ENCODE measurements around the gene CEBPZ.
"Not testable (repeated sequence)": the region's sequence is repeated elsewhere in the genome, so short reads cannot be mapped to it uniquely, and the experiment has no call there.

The CEBPZ gene

DNA sequence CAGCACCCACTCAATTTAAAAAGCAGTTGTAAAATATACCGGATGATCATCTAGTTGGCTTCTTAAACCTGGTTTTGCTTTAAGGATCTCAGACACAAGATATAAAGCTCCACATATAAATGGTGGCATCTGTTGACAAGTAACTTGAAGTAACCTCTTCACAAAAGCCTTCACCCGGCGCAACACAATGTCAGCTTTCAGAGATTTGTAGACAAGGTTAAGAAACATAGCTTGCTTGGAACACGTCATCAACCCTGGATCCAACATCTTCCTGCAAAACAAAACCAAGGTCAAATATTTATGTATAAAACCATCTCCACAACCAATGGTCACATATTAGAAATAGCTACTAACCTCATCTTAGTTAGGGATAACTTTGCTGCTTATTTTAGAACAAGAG, 8.3 kb downstream of the CEBPZ start:
- H3K4me3 ChIP-seq (ENCODE audit: low read depth, low read length): no peak overlapping the region
- TF ChIP-seq, protein P1, sequence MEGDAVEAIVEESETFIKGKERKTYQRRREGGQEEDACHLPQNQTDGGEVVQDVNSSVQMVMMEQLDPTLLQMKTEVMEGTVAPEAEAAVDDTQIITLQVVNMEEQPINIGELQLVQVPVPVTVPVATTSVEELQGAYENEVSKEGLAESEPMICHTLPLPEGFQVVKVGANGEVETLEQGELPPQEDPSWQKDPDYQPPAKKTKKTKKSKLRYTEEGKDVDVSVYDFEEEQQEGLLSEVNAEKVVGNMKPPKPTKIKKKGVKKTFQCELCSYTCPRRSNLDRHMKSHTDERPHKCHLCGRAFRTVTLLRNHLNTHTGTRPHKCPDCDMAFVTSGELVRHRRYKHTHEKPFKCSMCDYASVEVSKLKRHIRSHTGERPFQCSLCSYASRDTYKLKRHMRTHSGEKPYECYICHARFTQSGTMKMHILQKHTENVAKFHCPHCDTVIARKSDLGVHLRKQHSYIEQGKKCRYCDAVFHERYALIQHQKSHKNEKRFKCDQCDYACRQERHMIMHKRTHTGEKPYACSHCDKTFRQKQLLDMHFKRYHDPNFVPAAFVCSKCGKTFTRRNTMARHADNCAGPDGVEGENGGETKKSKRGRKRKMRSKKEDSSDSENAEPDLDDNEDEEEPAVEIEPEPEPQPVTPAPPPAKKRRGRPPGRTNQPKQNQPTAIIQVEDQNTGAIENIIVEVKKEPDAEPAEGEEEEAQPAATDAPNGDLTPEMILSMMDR (conservative IDR thresholded peaks at IDR 0.05; ENCODE audit: low read depth, low read length): no peak
- DNase-seq (ENCODE audit: low read depth): no peak

DNA sequence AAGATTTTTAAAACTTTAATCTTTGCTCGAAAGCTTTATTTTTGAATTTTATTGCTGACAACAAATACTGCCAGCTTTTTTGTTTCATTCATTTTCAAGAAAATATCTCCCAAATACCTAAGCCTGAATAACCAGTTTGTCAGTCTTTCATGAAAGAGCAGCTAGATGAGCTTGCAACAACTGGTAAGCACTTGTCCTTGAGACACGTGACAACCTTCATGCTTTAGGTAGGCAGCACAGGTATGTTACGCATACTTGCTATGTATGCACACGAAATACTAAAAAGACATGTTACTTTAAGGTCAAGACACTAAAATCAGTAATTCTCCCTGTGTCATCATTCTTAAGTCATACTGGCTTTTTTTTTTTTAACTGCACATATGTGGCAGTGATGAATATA, 12.3 kb downstream of the CEBPZ start:
- DNase-seq (ENCODE audit: low read depth): no peak
- TF ChIP-seq, protein P1 (conservative IDR thresholded peaks at IDR 0.05; ENCODE audit: low read depth, low read length): no peak
- no peak overlapping the region for H3K4me3 ChIP-seq (ENCODE audit: low read depth, low read length)

DNA sequence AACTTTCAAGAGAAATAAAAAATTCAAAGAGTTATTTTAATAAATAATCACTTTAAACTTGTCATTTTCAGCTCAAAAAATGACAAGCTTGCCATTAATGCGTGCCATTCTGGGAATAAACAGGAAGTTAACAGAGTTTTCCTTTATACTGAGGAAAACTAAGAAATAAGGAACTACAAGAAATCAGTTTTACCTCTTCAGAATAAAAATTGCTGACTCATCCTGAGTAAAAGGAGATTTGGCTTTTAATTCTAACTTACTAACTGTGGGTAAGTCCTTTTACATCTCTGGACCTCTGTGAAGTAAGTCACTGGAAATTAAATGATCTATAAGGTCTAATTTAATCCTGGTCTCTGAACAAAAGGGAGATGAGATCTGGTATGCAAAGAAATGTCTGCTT, 16.1 kb downstream of the CEBPZ start:
- no peak overlapping the region for H3K4me3 ChIP-seq (ENCODE audit: low read depth, low read length)
- DNase-seq (ENCODE audit: low read depth): no peak
- TF ChIP-seq, protein P1 (conservative IDR thresholded peaks at IDR 0.05; ENCODE audit: low read depth, low read length): no peak

DNA sequence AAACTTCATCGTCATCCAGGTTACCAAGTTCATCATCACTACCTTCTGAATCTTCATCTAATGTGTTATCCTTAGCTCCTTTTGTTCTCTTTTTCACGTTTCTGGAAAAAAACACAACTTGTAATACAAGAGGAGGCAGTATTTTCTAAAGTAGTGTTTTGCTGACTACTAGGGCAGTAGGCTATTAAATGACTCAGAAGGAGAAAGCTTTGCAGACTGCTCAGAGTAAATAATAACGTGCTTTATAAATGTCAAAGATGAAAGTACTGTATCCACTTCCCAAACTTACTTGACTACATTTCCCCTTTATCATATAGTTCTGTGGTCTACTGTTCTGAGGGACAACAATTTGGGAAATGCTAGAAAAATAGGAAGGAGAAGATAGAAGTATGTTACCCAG, 19.5 kb downstream of the CEBPZ start:
- TF ChIP-seq, protein P1 (conservative IDR thresholded peaks at IDR 0.05; ENCODE audit: low read depth, low read length): no peak
- H3K4me3 ChIP-seq (ENCODE audit: low read depth, low read length): no peak overlapping the region
- no peak for DNase-seq (ENCODE audit: low read depth)

DNA sequence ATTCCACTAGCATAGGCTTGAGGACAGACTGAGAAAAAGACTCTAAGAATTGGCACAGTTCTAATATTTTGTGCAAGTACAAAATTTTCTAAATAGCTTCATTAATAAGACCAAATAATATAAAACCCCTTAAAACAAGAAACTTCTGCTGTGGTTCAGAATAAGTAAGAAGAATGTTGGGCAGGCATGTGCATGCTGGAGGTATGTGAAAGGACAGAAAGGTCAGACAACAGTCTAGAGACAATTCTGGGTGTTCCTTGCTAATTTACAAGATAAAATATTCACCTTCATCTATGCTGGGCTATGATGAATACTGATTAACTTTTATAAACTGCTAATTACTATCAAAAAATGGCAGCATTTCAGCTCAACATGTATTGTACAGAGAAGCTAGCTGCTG, 20.2 kb downstream of the CEBPZ start:
- peak; percentile 73 for DNase-seq (ENCODE audit: low read depth)
- TF ChIP-seq, protein P1 (conservative IDR thresholded peaks at IDR 0.05; ENCODE audit: low read depth, low read length): no peak
- H3K4me3 ChIP-seq (ENCODE audit: low read depth, low read length): no peak overlapping the region

DNA sequence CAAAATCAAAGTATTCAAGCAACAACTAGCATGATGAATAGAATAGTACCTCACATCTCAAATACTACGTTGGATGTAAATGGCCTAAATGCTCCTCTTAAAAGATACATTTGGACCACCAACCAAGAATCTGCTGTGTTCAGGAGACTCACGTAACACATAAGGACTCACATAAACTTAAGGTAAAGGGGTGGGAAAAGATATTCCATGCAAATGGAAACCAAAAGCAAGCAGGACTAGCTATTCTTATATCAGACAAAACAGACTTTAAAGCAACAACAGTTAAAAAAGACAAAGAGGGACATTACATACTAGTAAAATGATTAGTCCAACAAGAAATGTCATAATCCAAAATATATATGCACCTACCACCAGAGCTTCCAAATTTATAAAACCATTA, 24.6 kb downstream of the CEBPZ start:
- not testable (repeated sequence) for H3K4me3 ChIP-seq (ENCODE audit: low read depth, low read length); DNase-seq (ENCODE audit: low read depth)

DNA sequence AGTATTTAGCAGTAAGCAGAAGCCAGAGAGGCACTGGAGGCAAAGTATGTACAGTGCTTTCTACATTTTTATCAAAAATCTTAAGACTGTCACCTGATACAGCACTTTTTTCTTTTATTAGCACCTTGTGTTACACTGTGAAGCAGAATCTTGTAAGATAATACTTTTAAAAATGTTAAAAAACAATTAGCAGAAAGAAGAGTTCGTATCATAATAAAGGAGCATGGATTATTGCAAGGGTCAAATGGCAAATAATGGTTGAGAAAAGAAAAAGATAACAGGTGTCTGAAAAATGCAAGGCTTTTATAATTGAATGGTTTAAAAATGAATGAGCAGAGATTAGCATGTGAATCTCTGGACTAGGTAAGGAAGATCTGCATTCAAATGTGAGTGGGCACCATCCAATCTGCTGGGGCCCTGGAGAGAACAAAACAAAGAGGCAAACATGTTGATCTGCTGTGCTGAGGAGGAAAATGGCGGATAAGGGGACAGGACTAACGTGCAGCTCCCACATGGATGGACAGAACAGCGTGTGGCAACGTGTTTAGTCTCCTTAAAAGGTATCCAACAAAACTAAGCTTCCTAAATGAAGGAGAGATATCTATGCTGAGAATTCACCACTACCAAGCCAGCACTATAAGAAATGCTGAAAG, 25.6 kb downstream of the CEBPZ start:
- no peak for DNase-seq (ENCODE audit: low read depth)
- TF ChIP-seq, protein P1 (conservative IDR thresholded peaks at IDR 0.05; ENCODE audit: low read depth, low read length): no peak
- H3K4me3 ChIP-seq (ENCODE audit: low read depth, low read length): no peak overlapping the region

DNA sequence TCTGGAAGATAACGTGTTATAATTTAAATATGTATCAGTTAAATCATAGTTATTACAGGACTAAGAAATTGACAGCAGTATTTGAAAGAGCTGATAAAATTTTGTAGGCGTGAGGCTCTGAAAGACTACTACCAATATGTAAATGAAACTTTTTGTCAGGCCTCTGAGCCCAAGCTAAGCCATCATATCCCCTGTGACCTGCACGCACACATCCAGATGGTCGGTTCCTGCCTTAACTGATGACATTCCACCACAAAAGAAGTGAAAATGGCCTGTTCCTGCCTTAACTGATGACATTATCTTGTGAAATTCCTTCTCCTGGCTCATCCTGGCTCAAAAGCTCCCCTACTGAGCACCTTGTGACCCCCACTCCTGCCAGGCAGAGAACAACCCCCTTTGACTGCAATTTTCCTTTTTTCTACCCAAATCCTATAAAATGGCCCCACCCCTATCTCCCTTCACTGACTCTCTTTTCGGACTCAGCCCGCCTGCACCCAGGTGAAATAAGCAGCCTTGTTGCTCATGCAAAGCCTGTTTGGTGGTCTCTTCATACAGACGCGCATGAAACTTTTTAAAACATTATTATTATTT, 26.2 kb downstream of the CEBPZ start:
- not testable (repeated sequence) for DNase-seq (ENCODE audit: low read depth); H3K4me3 ChIP-seq (ENCODE audit: low read depth, low read length)
